ENCODE results near the gene BCLAF1. TPM values are rescaled to one million over a fixed set of nuclear protein-coding genes. Genes with fewer than 3 reads are reported as not detected.

The BCLAF1 gene
- total and polyA plus RNA-seq, 9 of the 15 experiments (the other 6 are each of a cell fraction or from before 2014, with no cell fraction given), result 65.4 to 286 (median 165) TPM

- TF ChIP-seq ZNF239 (CRISPR knock-in tag; IDR thresholded peaks at IDR 0.05) (no peak), HDAC2 (IDR thresholded peaks at IDR 0.05) (no peak), U2AF2 (optimal IDR thresholded peaks at IDR 0.05; ENCODE audit: low read depth, low read length) (no peak), MTF1 (CRISPR knock-in tag; IDR thresholded peaks at IDR 0.05; ENCODE audit: borderline replicate concordance) (no peak), MEF2D (tag; conservative IDR thresholded peaks at IDR 0.05; ENCODE audit: low read depth) (no peak), JUN (IDR thresholded peaks at IDR 0.05; ENCODE audit: borderline replicate concordance, low read depth, low read length) (no peak), JUN (CRISPR knock-in tag; IDR thresholded peaks at IDR 0.05; ENCODE audit: borderline replicate concordance) (no peak), XRCC3 (IDR thresholded peaks at IDR 0.05) (no peak), HES1 (IDR thresholded peaks at IDR 0.05; ENCODE audit: low read depth) (no peak), ZBED1 (IDR thresholded peaks at IDR 0.05) (no peak), GATAD2A (IDR thresholded peaks at IDR 0.05) (no peak), ZNF146 (CRISPR knock-in tag; IDR thresholded peaks at IDR 0.05; ENCODE audit: unreplicated experiment) (no peak), SMC3 (conservative IDR thresholded peaks at IDR 0.05; ENCODE audit: insufficient read depth, low read depth, low read length) (no peak), ZC3H4 (CRISPR knock-in tag; IDR thresholded peaks at IDR 0.05; ENCODE audit: borderline replicate concordance) (no peak)
- TF ChIP-seq, protein P1, sequence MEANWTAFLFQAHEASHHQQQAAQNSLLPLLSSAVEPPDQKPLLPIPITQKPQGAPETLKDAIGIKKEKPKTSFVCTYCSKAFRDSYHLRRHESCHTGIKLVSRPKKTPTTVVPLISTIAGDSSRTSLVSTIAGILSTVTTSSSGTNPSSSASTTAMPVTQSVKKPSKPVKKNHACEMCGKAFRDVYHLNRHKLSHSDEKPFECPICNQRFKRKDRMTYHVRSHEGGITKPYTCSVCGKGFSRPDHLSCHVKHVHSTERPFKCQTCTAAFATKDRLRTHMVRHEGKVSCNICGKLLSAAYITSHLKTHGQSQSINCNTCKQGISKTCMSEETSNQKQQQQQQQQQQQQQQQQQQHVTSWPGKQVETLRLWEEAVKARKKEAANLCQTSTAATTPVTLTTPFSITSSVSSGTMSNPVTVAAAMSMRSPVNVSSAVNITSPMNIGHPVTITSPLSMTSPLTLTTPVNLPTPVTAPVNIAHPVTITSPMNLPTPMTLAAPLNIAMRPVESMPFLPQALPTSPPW (CRISPR knock-in tag; IDR thresholded peaks at IDR 0.05), result no peak
- TF ChIP-seq, protein P2, sequence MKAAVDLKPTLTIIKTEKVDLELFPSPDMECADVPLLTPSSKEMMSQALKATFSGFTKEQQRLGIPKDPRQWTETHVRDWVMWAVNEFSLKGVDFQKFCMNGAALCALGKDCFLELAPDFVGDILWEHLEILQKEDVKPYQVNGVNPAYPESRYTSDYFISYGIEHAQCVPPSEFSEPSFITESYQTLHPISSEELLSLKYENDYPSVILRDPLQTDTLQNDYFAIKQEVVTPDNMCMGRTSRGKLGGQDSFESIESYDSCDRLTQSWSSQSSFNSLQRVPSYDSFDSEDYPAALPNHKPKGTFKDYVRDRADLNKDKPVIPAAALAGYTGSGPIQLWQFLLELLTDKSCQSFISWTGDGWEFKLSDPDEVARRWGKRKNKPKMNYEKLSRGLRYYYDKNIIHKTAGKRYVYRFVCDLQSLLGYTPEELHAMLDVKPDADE (conservative IDR thresholded peaks at IDR 0.05; ENCODE audit: control insufficient read depth, low read depth, low read length), result no peak
- TF ChIP-seq, protein P3, sequence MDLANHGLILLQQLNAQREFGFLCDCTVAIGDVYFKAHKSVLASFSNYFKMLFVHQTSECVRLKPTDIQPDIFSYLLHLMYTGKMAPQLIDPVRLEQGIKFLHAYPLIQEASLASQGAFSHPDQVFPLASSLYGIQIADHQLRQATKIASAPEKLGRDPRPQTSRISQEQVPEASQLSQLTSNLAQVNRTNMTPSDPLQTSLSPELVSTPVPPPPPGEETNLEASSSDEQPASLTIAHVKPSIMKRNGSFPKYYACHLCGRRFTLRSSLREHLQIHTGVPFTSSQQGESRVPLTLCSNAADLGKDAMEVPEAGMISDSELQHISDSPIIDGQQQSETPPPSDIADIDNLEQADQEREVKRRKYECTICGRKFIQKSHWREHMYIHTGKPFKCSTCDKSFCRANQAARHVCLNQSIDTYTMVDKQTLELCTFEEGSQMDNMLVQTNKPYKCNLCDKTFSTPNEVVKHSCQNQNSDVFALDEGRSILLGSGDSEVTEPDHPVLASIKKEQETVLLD (IDR thresholded peaks at IDR 0.05), result no peak
- Histone ChIP-seq H4K20me1 (replicated peaks; ENCODE audit: control insufficient read depth, insufficient read depth, low read length) (no peaks in the 10 kb centered on the region), H3K27ac (ENCODE audit: extremely low read depth, low read depth, low read length) (no peak overlapping the region), H3K9me3 (replicated peaks; ENCODE audit: control insufficient read depth, insufficient read depth, low read depth, low read length) (no peaks in the 10 kb centered on the region), H3K4me3 (no peak overlapping the region), H3K4me1 (replicated peaks in 1 of 2; ENCODE audit: control insufficient read depth in 2 of 2, insufficient read depth in 2 of 2, low read length in 2 of 2) (no peaks in the 10 kb centered on the region; a peak in 2 of 5 replicates), H2AFZ (ENCODE audit: low read depth, low read length) (no peak overlapping the region), H3K4me2 (ENCODE audit: insufficient read depth, low read length) (no peak overlapping the region), H3K27me3 (ENCODE audit: control insufficient read depth in 2 of 2, insufficient read depth in 2 of 2, low read length in 2 of 2) (peaks cover 2 to 6% of the 10 kb centered on the region in 2 experiments; a peak in 3 of 5 replicates), H3K36me3 (ENCODE audit: control insufficient read depth, insufficient read depth, low read length) (no peaks in the 10 kb centered on the region), H3K79me2 (ENCODE audit: control insufficient read depth, insufficient read depth, low read length) (no peaks in the 10 kb centered on the region), H3K9ac (ENCODE audit: insufficient read depth in 1 of 2, low read depth in 2 of 2, low read length in 2 of 2) (no peak overlapping the region), H3K9me1 (ENCODE audit: control insufficient read depth, insufficient read depth, low read length) (no peaks in the 10 kb centered on the region)
- ChIA-PET CTCF (ENCODE audit: low intra/inter-chr PET ratio) (no interaction called here), POLR2A (interaction anchor here (1.4 kb wide), 1 partner anchor 24 kb away, joined by 9 read pairs; the partner anchor contains the start of gene BCLAF1)
- DNase-seq (ENCODE audit: extremely low read depth in 1 of 4, low spot score in 3 of 4) (no peak), ATAC-seq (no peak), FAIRE-seq (no peak)
- intact Hi-C loops (cut with micrococcal nuclease), result loop anchor here (10.0 kb wide), 3 partner anchors 378 to 808 kb away; no protein-coding TSS in a partner anchor
- in situ Hi-C loops (cut with MboI), result no loop called here
- WGBS (ENCODE audit: insufficient coverage, low coverage, missing lambda C conversion rate), result 62% methylated on average over 3 of the region's 3 CpGs
- no TSS peak for BruUV-seq (replicated peaks)
These were observed 23.3 kb upstream of the BCLAF1 start for GRCh38 chr6:136312975-136313374.
